NT2/D1 (cell line): ENCODE measurements around the gene RAB5B.
"Not testable (repeated sequence)": the region's sequence is repeated elsewhere in the genome, so short reads cannot be mapped to it uniquely, and the experiment has no call there.

ENCODE experiments used
- DNase-seq: peaks from one replicate; pipeline ENCODE4 v3.0.0-alpha.2; 2011; ENCODE audit warnings: low read depth, low spot score
- H3K27me3 ChIP-seq: 2 replicates; pipeline ENCODE4 v1.6.0; 2011; ENCODE audit warnings: mild to moderate bottlenecking; ENCODE audit not compliant: insufficient read length, insufficient read depth
- H3K36me3 ChIP-seq: 2 replicates; pipeline ENCODE4 v1.6.1; 2011; ENCODE audit warnings: mild to moderate bottlenecking, low read length, mixed read lengths; ENCODE audit not compliant: insufficient read depth, insufficient read length
- H3K4me1 ChIP-seq: 2 replicates; pipeline ENCODE4 v1.5.1; 2011; ENCODE audit not compliant: insufficient read depth, insufficient read length
- H3K4me3 ChIP-seq: 2 replicates; pipeline ENCODE4 v1.5.1; 2011; ENCODE audit warnings: low read depth; ENCODE audit not compliant: insufficient read length
- H3K9ac ChIP-seq: 2 replicates; pipeline ENCODE4 v1.6.0; 2011; ENCODE audit warnings: low read depth; ENCODE audit not compliant: insufficient read length
- H3K9me3 ChIP-seq: 2 replicates; pipeline ENCODE4 v1.5.1; 2011; ENCODE audit warnings: mild to moderate bottlenecking, low read length; ENCODE audit not compliant: insufficient read depth
- SUZ12 ChIP-seq: IDR thresholded peaks from 2 replicates; pipeline ENCODE4 v1.6.1; 2011; ENCODE audit not compliant: insufficient read length, insufficient read depth; ENCODE audit errors: extremely low read depth
- YY1 ChIP-seq: IDR thresholded peaks from 2 replicates; pipeline ENCODE4 v1.6.1; 2011; ENCODE audit not compliant: insufficient read length, insufficient read depth
- ZNF274 ChIP-seq: IDR thresholded peaks from 2 replicates; pipeline ENCODE4 v1.6.1; 2011; ENCODE audit warnings: mild to moderate bottlenecking, low read depth, low read length

RAB5B gene

GRCh38 chr12:55993230-55993853 is 19.5 kb downstream of the RAB5B start:
- no peak overlapping the region for H3K4me3 ChIP-seq
- H3K9me3 ChIP-seq: no peaks in the 10 kb centered on the region
- peaks cover under 1% of the 10 kb centered on the region for H3K4me1 ChIP-seq
- H3K9ac ChIP-seq: no peak overlapping the region
- no peak for TF ChIP-seq YY1
- TF ChIP-seq SUZ12: no peak
- TF ChIP-seq ZNF274: no peak
- no peaks in the 10 kb centered on the region for H3K27me3 ChIP-seq
- H3K36me3 ChIP-seq: peaks cover 73% of the 10 kb centered on the region
- DNase-seq: no peak

- TF ChIP-seq ZNF274 (no peak), YY1 (no peak), SUZ12 (no peak)
These were observed 21.5 kb downstream of the RAB5B start for GRCh38 chr12:55995366-55995765.

GRCh38 chr12:55996201-55996714 is 22.4 kb downstream of the RAB5B start:
- peak overlapping the region; percentile 68 for H3K9ac ChIP-seq
- TF ChIP-seq ZNF274 (no peak), SUZ12 (no peak), YY1 (no peak)
- peaks cover 47% of the 10 kb centered on the region for H3K36me3 ChIP-seq
- H3K27me3 ChIP-seq: no peaks in the 10 kb centered on the region
- DNase-seq: no peak
- H3K4me1 ChIP-seq: peaks cover 3% of the 10 kb centered on the region
- no peaks in the 10 kb centered on the region; the same call in 1 of the 2 replicates for H3K9me3 ChIP-seq
- H3K4me3 ChIP-seq: peak overlapping the region; percentile 32

More at GRCh38 chr12:55995366-55995765, 21.5 kb downstream of the RAB5B start:
- Histone ChIP-seq H3K4me1 (peaks cover 3% of the 10 kb centered on the region), H3K27me3 (no peaks in the 10 kb centered on the region), H3K9me3 (no peaks in the 10 kb centered on the region; the same call in 1 of the 2 replicates), H3K4me3 (no peak overlapping the region), H3K9ac (no peak overlapping the region), H3K36me3 (peaks cover 56% of the 10 kb centered on the region)
- no peak for DNase-seq

GRCh38 chr12:55996715-55997534 is 23.0 kb downstream of the RAB5B start, which contains the start of gene SUOX:
TSS of gene SUOX (plus strand) at chr12:55997276. CDS start at chr12:56002222, 4,946 bp downstream.
- Histone ChIP-seq H3K4me1 (peaks cover 3% of the 10 kb centered on the region), H3K4me3 (peak within 1 kb of the TSS; percentile 80), H3K9ac (peak within 1 kb of the TSS; percentile 88), H3K27me3 (no peaks in the 10 kb centered on the region), H3K9me3 (no peaks in the 10 kb centered on the region; the same call in 1 of the 2 replicates), H3K36me3 (peaks cover 45% of the 10 kb centered on the region)
- TF ChIP-seq YY1 (no peak), ZNF274 (no peak), SUZ12 (no peak)
- peak; percentile 95 for DNase-seq

GRCh38 chr12:55997535-55997859 is 23.6 kb downstream of the RAB5B start:
- no peak for DNase-seq
- Histone ChIP-seq H3K4me3 (peak overlapping the region; percentile 80), H3K36me3 (peaks cover 45% of the 10 kb centered on the region), H3K27me3 (no peaks in the 10 kb centered on the region), H3K4me1 (peaks cover 3% of the 10 kb centered on the region), H3K9me3 (no peaks in the 10 kb centered on the region; the same call in 1 of the 2 replicates), H3K9ac (peak overlapping the region; percentile 88)
- no peak for TF ChIP-seq YY1
- TF ChIP-seq SUZ12: no peak
- no peak for TF ChIP-seq ZNF274

GRCh38 chr12:55999522-55999921 is 25.6 kb downstream of the RAB5B start:
- not testable (repeated sequence) for H3K4me1 ChIP-seq, H3K27me3 ChIP-seq, H3K4me3 ChIP-seq, H3K9ac ChIP-seq, H3K9me3 ChIP-seq, DNase-seq
- H3K36me3 ChIP-seq: peaks cover 39% of the 10 kb centered on the region

- peaks cover 37% of the 10 kb centered on the region for H3K36me3 ChIP-seq
- not testable (repeated sequence) for DNase-seq, H3K9ac ChIP-seq, H3K4me3 ChIP-seq, H3K9me3 ChIP-seq, H3K27me3 ChIP-seq, H3K4me1 ChIP-seq
These were observed 26.2 kb downstream of the RAB5B start for GRCh38 chr12:55999999-56000540.
